ENCODE data around the gene XXYLT1. TPM values are rescaled to one million over a fixed set of nuclear protein-coding genes. Genes with fewer than 3 reads are reported as not detected.

XXYLT1 gene
- total RNA-seq, 2 experiments from 2014 or later = 17.2 to 19.6 TPM

DNA sequence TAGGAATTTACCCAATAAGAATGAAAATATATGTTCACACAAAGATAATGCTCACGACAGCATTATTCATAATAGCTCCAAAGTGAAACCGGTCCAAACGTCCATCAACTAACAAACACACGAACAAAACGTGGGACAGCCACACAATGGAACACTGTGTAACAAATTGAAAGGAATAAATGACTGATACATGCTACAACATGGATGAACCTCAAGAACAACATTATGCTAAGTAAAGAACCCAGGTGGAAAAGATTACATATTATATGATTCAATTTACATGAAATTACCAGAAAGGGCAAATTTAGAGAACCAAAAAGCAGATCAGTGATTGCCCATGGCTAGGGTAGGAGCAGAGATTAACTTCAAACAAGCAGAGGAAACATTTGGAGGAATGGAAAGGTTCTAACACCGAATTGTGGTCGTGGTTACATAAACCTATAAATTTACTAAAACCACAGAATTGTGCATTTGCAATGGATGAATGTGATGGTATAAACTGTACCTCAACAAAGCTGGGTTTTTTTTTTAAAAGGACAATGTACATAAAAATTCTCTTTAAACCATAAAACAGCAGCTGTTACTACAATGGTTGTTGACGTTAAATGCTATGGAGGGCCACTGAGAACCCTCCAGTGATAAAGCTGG is 76.3 kb downstream of the XXYLT1 start:
- H3K9me3 ChIP-seq (ENCODE audit: low read length) = peaks cover 22% of the 10 kb centered on the region
- no TSS peak for BruUV-seq (replicated peaks)
- no peaks in the 10 kb centered on the region; the same call in 1 of the 2 replicates for H4K20me1 ChIP-seq (ENCODE audit: insufficient read depth, low read length)
- POLR2A ChIA-PET = interaction anchor here (0.7 to 1.2 kb wide), 2 partner anchors 26 to 28 kb away, joined by 3 read pairs; no protein-coding TSS in a partner anchor
- H3K9me2 ChIP-seq (ENCODE audit: insufficient read depth, low read length) = no peaks in the 10 kb centered on the region
- TF ChIP-seq, protein P1, sequence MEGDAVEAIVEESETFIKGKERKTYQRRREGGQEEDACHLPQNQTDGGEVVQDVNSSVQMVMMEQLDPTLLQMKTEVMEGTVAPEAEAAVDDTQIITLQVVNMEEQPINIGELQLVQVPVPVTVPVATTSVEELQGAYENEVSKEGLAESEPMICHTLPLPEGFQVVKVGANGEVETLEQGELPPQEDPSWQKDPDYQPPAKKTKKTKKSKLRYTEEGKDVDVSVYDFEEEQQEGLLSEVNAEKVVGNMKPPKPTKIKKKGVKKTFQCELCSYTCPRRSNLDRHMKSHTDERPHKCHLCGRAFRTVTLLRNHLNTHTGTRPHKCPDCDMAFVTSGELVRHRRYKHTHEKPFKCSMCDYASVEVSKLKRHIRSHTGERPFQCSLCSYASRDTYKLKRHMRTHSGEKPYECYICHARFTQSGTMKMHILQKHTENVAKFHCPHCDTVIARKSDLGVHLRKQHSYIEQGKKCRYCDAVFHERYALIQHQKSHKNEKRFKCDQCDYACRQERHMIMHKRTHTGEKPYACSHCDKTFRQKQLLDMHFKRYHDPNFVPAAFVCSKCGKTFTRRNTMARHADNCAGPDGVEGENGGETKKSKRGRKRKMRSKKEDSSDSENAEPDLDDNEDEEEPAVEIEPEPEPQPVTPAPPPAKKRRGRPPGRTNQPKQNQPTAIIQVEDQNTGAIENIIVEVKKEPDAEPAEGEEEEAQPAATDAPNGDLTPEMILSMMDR (conservative IDR thresholded peaks at IDR 0.05; ENCODE audit: low read length) = no peak
- no peak for TF ChIP-seq EZH2phosphoT487 (IDR thresholded peaks at IDR 0.05; ENCODE audit: borderline replicate concordance, low read depth, low read length)
- H3K79me2 ChIP-seq (ENCODE audit: insufficient read depth, low read depth, low read length) = no peaks in the 10 kb centered on the region
- intact Hi-C loops (cut with micrococcal nuclease; ENCODE audit: unreplicated experiment) = no loop called here
- H3K4me3 ChIP-seq (ENCODE audit: low read depth, low read length, poor library complexity, severe bottlenecking) = no peak overlapping the region
- H3K36me3 ChIP-seq (ENCODE audit: insufficient read depth, low read length) = peaks cover 3% of the 10 kb centered on the region; the same call in 1 of the 2 replicates
- DNase-seq (ENCODE audit: low spot score) = no peak
- peaks cover 7% of the 10 kb centered on the region for H3K4me1 ChIP-seq (ENCODE audit: insufficient read depth, low read length, poor library complexity, severe bottlenecking)
- CTCF ChIA-PET (ENCODE audit: unreplicated experiment) = no interaction called here
- no peak overlapping the region for H3K27ac ChIP-seq (ENCODE audit: low read depth, low read length, poor library complexity, severe bottlenecking)
- H3K4me2 ChIP-seq (ENCODE audit: low read length) = no peak overlapping the region
- no peak overlapping the region for H2AFZ ChIP-seq (ENCODE audit: low read length)

GRCh38 chr3:195191580-195191979 is 79.4 kb downstream of the XXYLT1 start:
- Histone ChIP-seq H3K9me3 (ENCODE audit: low read length) (peaks cover 25% of the 10 kb centered on the region), H2AFZ (ENCODE audit: low read length) (no peak overlapping the region), H3K4me2 (ENCODE audit: low read length) (no peak overlapping the region), H3K36me3 (ENCODE audit: insufficient read depth, low read length) (peaks cover 3% of the 10 kb centered on the region; the same call in 1 of the 2 replicates), H3K27ac (ENCODE audit: low read depth, low read length, poor library complexity, severe bottlenecking) (no peak overlapping the region), H4K20me1 (ENCODE audit: insufficient read depth, low read length) (no peaks in the 10 kb centered on the region; the same call in 1 of the 2 replicates), H3K79me2 (ENCODE audit: insufficient read depth, low read depth, low read length) (no peaks in the 10 kb centered on the region), H3K9me2 (ENCODE audit: insufficient read depth, low read length) (no peaks in the 10 kb centered on the region), H3K4me1 (ENCODE audit: insufficient read depth, low read length, poor library complexity, severe bottlenecking) (peaks cover under 1% of the 10 kb centered on the region), H3K4me3 (ENCODE audit: low read depth, low read length, poor library complexity, severe bottlenecking) (no peak overlapping the region)
- CTCF ChIA-PET (ENCODE audit: unreplicated experiment) = no interaction called here
- POLR2A ChIA-PET = no interaction called here
- DNase-seq (ENCODE audit: low spot score) = no peak
- TF ChIP-seq, protein P1 (conservative IDR thresholded peaks at IDR 0.05; ENCODE audit: low read length) = no peak
- TF ChIP-seq EZH2phosphoT487 (IDR thresholded peaks at IDR 0.05; ENCODE audit: borderline replicate concordance, low read depth, low read length) = no peak
- intact Hi-C loops (cut with micrococcal nuclease; ENCODE audit: unreplicated experiment) = no loop called here
- BruUV-seq (replicated peaks) = no TSS peak

DNA sequence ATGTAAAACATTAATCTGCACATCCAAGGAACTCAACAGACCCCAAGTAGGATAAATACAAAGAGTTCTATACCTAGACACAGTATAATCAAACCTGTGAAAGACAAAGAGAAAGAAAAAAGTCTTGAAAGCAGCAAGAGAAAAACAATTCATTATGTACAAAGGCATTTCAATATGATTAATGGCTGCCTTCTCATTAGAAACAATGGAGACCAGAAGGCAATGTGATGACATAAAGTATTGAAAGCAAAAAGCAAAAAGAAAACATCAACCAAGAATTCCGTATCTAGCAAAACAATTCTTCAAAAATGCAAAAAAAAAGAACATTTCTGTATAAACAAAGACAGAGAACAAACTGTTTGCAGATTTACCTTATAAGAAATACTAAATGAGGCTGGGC is 81.1 kb downstream of the XXYLT1 start:
- DNase-seq (ENCODE audit: low spot score) = no peak
- Histone ChIP-seq H3K4me3 (ENCODE audit: low read depth, low read length, poor library complexity, severe bottlenecking) (no peak overlapping the region), H3K36me3 (ENCODE audit: insufficient read depth, low read length) (peaks cover 3% of the 10 kb centered on the region; the same call in 1 of the 2 replicates), H3K9me3 (ENCODE audit: low read length) (peaks cover 25% of the 10 kb centered on the region), H3K4me2 (ENCODE audit: low read length) (no peak overlapping the region), H3K79me2 (ENCODE audit: insufficient read depth, low read depth, low read length) (no peaks in the 10 kb centered on the region), H3K9me2 (ENCODE audit: insufficient read depth, low read length) (no peaks in the 10 kb centered on the region), H2AFZ (ENCODE audit: low read length) (no peak overlapping the region), H3K4me1 (ENCODE audit: insufficient read depth, low read length, poor library complexity, severe bottlenecking) (peaks cover 15% of the 10 kb centered on the region), H3K27ac (ENCODE audit: low read depth, low read length, poor library complexity, severe bottlenecking) (no peak overlapping the region), H4K20me1 (ENCODE audit: insufficient read depth, low read length) (no peaks in the 10 kb centered on the region)
- ChIA-PET POLR2A (no interaction called here), CTCF (ENCODE audit: unreplicated experiment) (no interaction called here)
- TF ChIP-seq, protein P1 (conservative IDR thresholded peaks at IDR 0.05; ENCODE audit: low read length) = no peak
- no peak for TF ChIP-seq EZH2phosphoT487 (IDR thresholded peaks at IDR 0.05; ENCODE audit: borderline replicate concordance, low read depth, low read length)
- BruUV-seq (replicated peaks) = no TSS peak
- intact Hi-C loops (cut with micrococcal nuclease; ENCODE audit: unreplicated experiment) = no loop called here

Measured in OCI-LY7 (cell line).